GM12878 (cell line): Measurements from ENCODE around the gene PPP1R1C. TPM values are rescaled to one million over a fixed set of nuclear protein-coding genes. Genes with fewer than 3 reads are reported as not detected.

Experiments used
- ATAC-seq: fragments of 200-7000 bp; cut with Tn5 transposase; 3 replicates; pipeline ENCODE4 v1.9.1; 2020; ENCODE audit warnings: mild to moderate bottlenecking, moderate library complexity
- BruUV-seq: library from RNA; stranded (reverse); fragments of 400-500 nt; replicated peaks from 2 replicates; lab custom pipeline; 2021; lab: Mats Ljungman, UMichigan
- CTCF ChIA-PET: fragments of 300-600 bp; sonication (Branson Sonifier 250); formaldehyde crosslinking; extraction: SDS; loops from one replicate; lab custom pipeline; 2021; ENCODE audit warnings: inconsistent platforms; lab: Yijun Ruan, JAX
- POLR2A ChIA-PET: fragments of 350-600 bp; formaldehyde crosslinking; extraction: SDS; loops from one replicate; lab custom pipeline; 2021; ENCODE audit warnings: inconsistent platforms; lab: Charles Lee
- RAD21 ChIA-PET: fragments of 300-600 bp; sonication (Branson Sonifier 250); formaldehyde crosslinking; loops from one replicate; lab custom pipeline; 2023; ENCODE audit warnings: antibody characterized with exemption; ENCODE audit not compliant: unreplicated experiment; lab: Charles Lee
- SMC1A ChIA-PET: fragments of 300-600 bp; sonication (Branson Sonifier 250); formaldehyde crosslinking; loops from one replicate; lab custom pipeline; 2023; ENCODE audit not compliant: unreplicated experiment, uncharacterized antibody; lab: Charles Lee
- DNase-seq: peaks from one replicate; pipeline ENCODE4 v3.0.0-alpha.2; 2011; ENCODE audit warnings: low read depth, low spot score
- FAIRE-seq: peaks from 3 replicates; lab custom pipeline; 2011; peaks lifted over from hg19 to GRCh38; lab: Jason Lieb, UNC
- H2AFZ ChIP-seq: 2 replicates; pipeline ENCODE4 v1.6.0; 2011; ENCODE audit warnings: low read depth, low read length, control low read depth; ENCODE audit not compliant: control insufficient read depth
- H3K27ac ChIP-seq: 2 replicates; pipeline ENCODE4 v1.5.1; 2011; ENCODE audit warnings: control low read depth; ENCODE audit not compliant: control insufficient read depth, insufficient read depth
- H3K27me3 ChIP-seq, 2 experiments: replicated peaks in 1 of 2; 2 replicates each; pipeline versions ENCODE4 v1.6.0 to v1.6.1; 2011; ENCODE audit warnings: low read length in 1 of 2; ENCODE audit not compliant: control insufficient read depth in 2 of 2, insufficient read depth in 2 of 2
- H3K36me3 ChIP-seq, 2 experiments: 2 replicates each; pipeline ENCODE4 v1.5.1; 2011; ENCODE audit warnings: low read length in 1 of 2; ENCODE audit not compliant: control insufficient read depth in 2 of 2, insufficient read depth in 2 of 2
- H3K4me1 ChIP-seq: 2 replicates; pipeline ENCODE4 v1.6.1; 2011; ENCODE audit warnings: mild to moderate bottlenecking, low read length, moderate library complexity, mixed read lengths; ENCODE audit not compliant: control insufficient read depth, insufficient read depth
- H3K4me2 ChIP-seq: 2 replicates; pipeline ENCODE4 v1.6.0; 2011; ENCODE audit warnings: control low read depth; ENCODE audit not compliant: control insufficient read depth, insufficient read depth
- H3K4me3 ChIP-seq: fragments of 200-600 bp; sonication (generic); 2 replicates; pipeline ENCODE4 v1.5.1; 2016
- H3K79me2 ChIP-seq: 2 replicates; pipeline ENCODE4 v1.6.0; 2011; ENCODE audit warnings: low read length; ENCODE audit not compliant: control insufficient read depth, insufficient read depth
- H3K9ac ChIP-seq: 2 replicates; pipeline ENCODE4 v1.8.0; 2011; ENCODE audit warnings: low read length, control low read depth, mixed read lengths; ENCODE audit not compliant: control insufficient read depth, insufficient read depth
- H3K9me3 ChIP-seq: replicated peaks from 3 replicates; pipeline ENCODE4 v1.5.1; 2011; ENCODE audit warnings: mild to moderate bottlenecking, low read length; ENCODE audit not compliant: control insufficient read depth, insufficient read depth
- H4K20me1 ChIP-seq: 2 replicates; pipeline ENCODE4 v1.6.0; 2011; ENCODE audit not compliant: control insufficient read depth, insufficient read depth
- CHD2 ChIP-seq: IDR thresholded peaks from 2 replicates; pipeline ENCODE4 v1.6.1; 2011; ENCODE audit warnings: low read depth, low read length, improper control_type of control experiment, borderline replicate concordance
- FOXK2 ChIP-seq: fragments of 450-650 bp; IDR thresholded peaks from 2 replicates; pipeline ENCODE4 v1.6.1; 2017; ENCODE audit warnings: mild to moderate bottlenecking, moderate library complexity
- GABPA ChIP-seq: IDR thresholded peaks from 2 replicates; pipeline ENCODE4 v1.6.1; 2014; ENCODE audit warnings: antibody characterized with exemption, low read depth, mild to moderate bottlenecking, inconsistent platforms
- NFYB ChIP-seq: IDR thresholded peaks from 2 replicates; pipeline ENCODE4 v1.6.1; 2011; ENCODE audit warnings: low read depth, mild to moderate bottlenecking, low read length, improper control_type of control experiment, moderate library complexity; ENCODE audit not compliant: insufficient read depth
- PAX8 ChIP-seq: fragments of 450-650 bp; IDR thresholded peaks from 2 replicates; pipeline ENCODE4 v1.6.1; 2017; ENCODE audit warnings: mild to moderate bottlenecking, moderate library complexity
- SREBF2 ChIP-seq: IDR thresholded peaks from 2 replicates; pipeline ENCODE4 v1.6.1; 2012; ENCODE audit warnings: mild to moderate bottlenecking, low read length
- STAT1 ChIP-seq: fragments of 450-650 bp; conservative IDR thresholded peaks from 2 replicates; pipeline ENCODE4 v1.6.1; 2014; ENCODE audit warnings: antibody characterized with exemption, mild to moderate bottlenecking
- SUZ12 ChIP-seq: fragments of 200-600 bp; sonication (generic); IDR thresholded peaks from one replicate; pipeline ENCODE4 v1.6.1; 2018; ENCODE audit warnings: antibody characterized with exemption, mild to moderate bottlenecking; ENCODE audit not compliant: unreplicated experiment
- TAF1 ChIP-seq: IDR thresholded peaks from 2 replicates; pipeline ENCODE4 v1.6.1; 2011; ENCODE audit warnings: mild to moderate bottlenecking, low read depth, low read length, borderline replicate concordance
- ZBTB40 ChIP-seq: fragments of 450-650 bp; IDR thresholded peaks from 2 replicates; pipeline ENCODE4 v1.6.1; 2016; ENCODE audit warnings: mild to moderate bottlenecking, moderate library complexity, borderline replicate concordance
- ZNF217 ChIP-seq: fragments of 450-650 bp; IDR thresholded peaks from 2 replicates; pipeline ENCODE4 v1.6.1; 2017; ENCODE audit warnings: antibody characterized with exemption, mild to moderate bottlenecking
- WGBS: methylation state at CpG from one replicate; pipeline ENCODE4 v1.1.6; 2016; ENCODE audit warnings: low lambda C conversion rate; ENCODE audit not compliant: insufficient replicate concordance, insufficient coverage; ENCODE audit errors: missing lambda C conversion rate; 5-methylcytosine and 5-hydroxymethylcytosine counted together
- in situ Hi-C: fragments of 300-500 bp; cut with MboI; formaldehyde crosslinking; loops from 9 replicates; pipeline ENCODE4 v1.14.3; 2018; ENCODE audit warnings: mixed read lengths
- intact Hi-C: fragments of 100-400 bp; cut with micrococcal nuclease; formaldehyde crosslinking; loops from one replicate; pipeline ENCODE4 v1.14.2; 2022; ENCODE audit not compliant: unreplicated experiment
- polyA plus RNA-seq, 11 experiments: library from polyadenylated mRNA; depleted of rRNA in 4 of 11; unstranded in 6 of 11; stranded (reverse) in 5 of 11; fragments of >200 nt; fragmentation: Nextera tagmentation in 4 of 11; fragmentation: Illumina TruSeq in 1 of 11; extraction: Ambion mirVana in 4 of 11; extraction: Trizol in 1 of 11; gene quantifications; 1 replicate in 1 of 11; 2 replicates in 10 of 11; pipeline versions ENCODE4 v1.2.1 to v1.2.3, GENCODE V29; 2011 to 2016; ENCODE audit warnings: inconsistent platforms in 2 of 11, missing spikeins in 2 of 11, low read depth in 1 of 11
- total RNA-seq, 4 experiments: library from RNA; depleted of rRNA in 3 of 4; stranded (reverse); fragments of >200 nt in 3 of 4; fragmentation: Illumina TruSeq in 1 of 4; extraction: Trizol in 1 of 4; gene quantifications; 2 replicates each; pipeline versions ENCODE4 v1.2.1 to v1.2.3, GENCODE V29; 2013 to 2021
- TF ChIP-seq, protein P1 (sequence below): fragments of 150-350 bp; IDR thresholded peaks from 2 replicates; pipeline ENCODE4 v1.6.1; 2014; ENCODE audit warnings: mild to moderate bottlenecking, low read depth, low read length
- TF ChIP-seq, protein P2 (sequence below): IDR thresholded peaks from 2 replicates; pipeline ENCODE4 v1.6.1; 2012; ENCODE audit warnings: low read depth, low read length, improper control_type of control experiment

Gene PPP1R1C
- total and polyA plus RNA-seq, 10 of the 15 experiments (the other 5 are each of a cell fraction or from before 2014, with no cell fraction given) = 0.11 TPM; not detected in 9

DNA sequence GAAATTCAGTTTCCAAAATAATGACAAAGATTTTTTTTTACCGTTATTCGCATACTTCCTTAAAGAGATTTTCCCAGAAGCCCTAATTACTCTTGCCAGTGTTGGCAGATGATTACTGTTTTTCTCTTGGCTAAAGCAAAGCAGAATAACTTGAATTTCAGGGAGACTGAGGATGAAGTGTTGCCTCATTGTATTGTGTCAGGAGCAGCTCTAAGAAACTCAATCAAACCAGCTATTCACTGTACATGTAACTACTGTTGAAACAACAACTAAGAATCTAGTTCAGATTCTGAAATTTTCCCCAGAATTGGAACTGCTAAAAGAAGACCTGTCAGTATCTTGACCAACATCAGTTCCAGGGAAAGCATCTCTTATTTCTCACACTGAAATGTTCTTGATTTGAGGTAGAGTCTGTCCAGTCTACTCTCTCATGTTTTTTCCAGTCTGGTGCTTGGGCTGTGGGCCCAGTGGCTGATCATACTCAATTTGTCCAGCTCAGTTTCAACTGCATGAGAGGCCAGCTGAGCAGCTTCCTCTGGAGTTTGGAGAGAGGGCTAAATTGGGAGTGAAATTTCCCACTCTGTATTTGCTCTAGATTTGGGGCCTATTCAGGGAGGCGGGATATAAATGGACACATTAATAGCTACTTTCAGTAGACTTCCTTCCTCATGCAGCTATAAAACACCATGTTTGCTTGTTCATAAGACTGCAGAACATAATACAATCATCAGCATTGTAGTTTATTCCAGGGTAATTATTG, 78.5 kb downstream of the PPP1R1C start:
- H3K27me3 ChIP-seq = no peaks in the 10 kb centered on the region; a peak in 1 of 4 replicates
- ATAC-seq (no peak), FAIRE-seq (no peak), DNase-seq (no peak)
- H3K79me2 ChIP-seq = no peaks in the 10 kb centered on the region
- H3K4me1 ChIP-seq = no peaks in the 10 kb centered on the region
- ChIA-PET CTCF (interaction anchor here (1.5 to 3.2 kb wide), 2 partner anchors 9 to 14 kb away, joined by 3 to 13 read pairs; no protein-coding TSS in a partner anchor), SMC1A (interaction anchor here (1.3 kb wide), 1 partner anchor 15 kb away, joined by 3 read pairs; no protein-coding TSS in a partner anchor), POLR2A (no interaction called here), RAD21 (no interaction called here)
- H3K4me3 ChIP-seq = no peak overlapping the region
- no peak overlapping the region for H3K4me2 ChIP-seq
- in situ Hi-C loops (no loop called here), intact Hi-C loops (no loop called here)
- no peaks in the 10 kb centered on the region for H3K36me3 ChIP-seq
- 94% methylated on average over 3 of the region's 3 CpGs for WGBS
- H2AFZ ChIP-seq = no peak overlapping the region
- H3K9me3 ChIP-seq = no peaks in the 10 kb centered on the region
- no peak overlapping the region for H3K9ac ChIP-seq
- no peaks in the 10 kb centered on the region for H4K20me1 ChIP-seq
- no peak for TF ChIP-seq PAX8
- no peak for TF ChIP-seq FOXK2
- TF ChIP-seq GABPA = no peak
- no peak for TF ChIP-seq TAF1
- TF ChIP-seq, protein P1, sequence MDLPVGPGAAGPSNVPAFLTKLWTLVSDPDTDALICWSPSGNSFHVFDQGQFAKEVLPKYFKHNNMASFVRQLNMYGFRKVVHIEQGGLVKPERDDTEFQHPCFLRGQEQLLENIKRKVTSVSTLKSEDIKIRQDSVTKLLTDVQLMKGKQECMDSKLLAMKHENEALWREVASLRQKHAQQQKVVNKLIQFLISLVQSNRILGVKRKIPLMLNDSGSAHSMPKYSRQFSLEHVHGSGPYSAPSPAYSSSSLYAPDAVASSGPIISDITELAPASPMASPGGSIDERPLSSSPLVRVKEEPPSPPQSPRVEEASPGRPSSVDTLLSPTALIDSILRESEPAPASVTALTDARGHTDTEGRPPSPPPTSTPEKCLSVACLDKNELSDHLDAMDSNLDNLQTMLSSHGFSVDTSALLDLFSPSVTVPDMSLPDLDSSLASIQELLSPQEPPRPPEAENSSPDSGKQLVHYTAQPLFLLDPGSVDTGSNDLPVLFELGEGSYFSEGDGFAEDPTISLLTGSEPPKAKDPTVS = no peak
- TF ChIP-seq SREBF2 = no peak
- TF ChIP-seq CHD2 = no peak
- TF ChIP-seq, protein P2, sequence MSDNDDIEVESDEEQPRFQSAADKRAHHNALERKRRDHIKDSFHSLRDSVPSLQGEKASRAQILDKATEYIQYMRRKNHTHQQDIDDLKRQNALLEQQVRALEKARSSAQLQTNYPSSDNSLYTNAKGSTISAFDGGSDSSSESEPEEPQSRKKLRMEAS = no peak
- no peak for TF ChIP-seq ZNF217
- TF ChIP-seq SUZ12 = no peak
- TF ChIP-seq ZBTB40 = no peak
- no peak for TF ChIP-seq STAT1
- TF ChIP-seq NFYB = no peak
- no TSS peak for BruUV-seq
- H3K27ac ChIP-seq = no peak overlapping the region
